ENCODE data around the gene KRTAP13-1. TPM values are rescaled to one million over a fixed set of nuclear protein-coding genes. Genes with fewer than 3 reads are reported as not detected.

KRTAP13-1 gene
- total and polyA plus RNA-seq, 2 of the 8 experiments (the other 6 are each of a cell fraction or from before 2014, with no cell fraction given): not detected

- Histone ChIP-seq H2BK15ac (ENCODE audit: low read length) (no peak within 1 kb of the TSS; the same call in 1 of the 2 replicates), H3K4me2 (ENCODE audit: insufficient read depth in 1 of 2, low read depth in 2 of 2, low read length in 2 of 2) (no peak within 1 kb of the TSS; a peak in 1 of 4 replicates), H4K5ac (ENCODE audit: insufficient read length, low read depth, low read length) (no peak within 1 kb of the TSS), H3K4me1 (replicated peaks in 1 of 4; ENCODE audit: control insufficient read depth in 3 of 4, insufficient read depth in 4 of 4, low read length in 3 of 4) (peaks cover 0 to 2% (median 0%) of the 10 kb centered on the region in 4 experiments; a peak in 2 of 7 replicates), H3K27ac (ENCODE audit: low read depth, low read length) (no peak within 1 kb of the TSS), H4K8ac (ENCODE audit: extremely low read depth, insufficient read depth, low read length) (no peak within 1 kb of the TSS), H3K9ac (replicated peaks in 1 of 4; ENCODE audit: extremely low read depth in 1 of 4, low read depth in 3 of 4, low read length in 3 of 4) (no peak within 1 kb of the TSS), H2AK5ac (ENCODE audit: low read depth, low read length) (no peak within 1 kb of the TSS), H2AFZ (ENCODE audit: low read length) (0 out of 2 replicates have a peak within 1 kb of the TSS, but pooled peaks have one; percentile 12), H3K9me3 (ENCODE audit: insufficient read depth in 2 of 2, low read depth in 1 of 2, low read length in 1 of 2) (no peaks in the 10 kb centered on the region), H3K23ac (ENCODE audit: insufficient read length) (no peak within 1 kb of the TSS), H2BK120ac (replicated peaks; ENCODE audit: low read depth, low read length) (no peak within 1 kb of the TSS), H3K23me2 (ENCODE audit: low read depth, low read length) (no peaks in the 10 kb centered on the region), H4K91ac (replicated peaks; ENCODE audit: insufficient read length, low read length) (no peak within 1 kb of the TSS), H4K20me1 (replicated peaks in 1 of 2; ENCODE audit: control insufficient read depth in 1 of 2, insufficient read depth in 2 of 2, low read length in 2 of 2) (no peaks in the 10 kb centered on the region), H2BK12ac (ENCODE audit: low read depth, low read length) (no peak within 1 kb of the TSS), H3K18ac (ENCODE audit: extremely low read depth, low read length) (no peak within 1 kb of the TSS), H3K4me3 (ENCODE audit: extremely low read depth in 1 of 4, insufficient read depth in 2 of 4, low read depth in 3 of 4, low read length in 4 of 4) (no peak within 1 kb of the TSS), H2BK5ac (ENCODE audit: low read depth, low read length) (no peak within 1 kb of the TSS), H2BK20ac (ENCODE audit: low read length) (no peak within 1 kb of the TSS), H3K4ac (replicated peaks; ENCODE audit: insufficient read length, low read depth, low read length) (no peak within 1 kb of the TSS), H3K56ac (replicated peaks; ENCODE audit: insufficient read length, low read depth, low read length) (no peak within 1 kb of the TSS), H3K36me3 (ENCODE audit: control insufficient read depth in 2 of 4, insufficient read depth in 4 of 4, low read length in 3 of 4) (no peaks in the 10 kb centered on the region), H3K27me3 (replicated peaks in 1 of 4; ENCODE audit: control insufficient read depth in 3 of 4, extremely low read depth in 1 of 4, insufficient read depth in 3 of 4, low read length in 3 of 4) (no peaks in the 10 kb centered on the region), H3K79me2 (ENCODE audit: control insufficient read depth in 1 of 2, insufficient read depth in 2 of 2, low read length in 2 of 2) (no peaks in the 10 kb centered on the region), H3K79me1 (ENCODE audit: low read depth, low read length) (no peaks in the 10 kb centered on the region), H3K14ac (ENCODE audit: insufficient read length) (no peak within 1 kb of the TSS)
- DNase-seq (ENCODE audit: low read depth in 1 of 2, low spot score in 2 of 2) (no peak), FAIRE-seq (no peak)
- POLR2A ChIA-PET (ENCODE audit: partially characterized antibody): no interaction called here
- WGBS, 2 experiments (ENCODE audit: extremely low coverage in 1 of 2, insufficient coverage in 1 of 2, insufficient read length in 1 of 2, insufficient replicate concordance in 2 of 2, low coverage in 1 of 2, low lambda C conversion rate in 2 of 2, missing lambda C conversion rate in 1 of 2): 96% methylated on average over 4 of the region's 4 CpGs; no CpG with 5 or more reads in 1 of the 2 experiments
- CTCF ChIA-PET (ENCODE audit: partially characterized antibody): interaction anchor here (0.6 to 1.7 kb wide), 4 partner anchors 60 to 721 kb away, joined by 3 to 8 read pairs (median 4); no protein-coding TSS in a partner anchor
- TF ChIP-seq NANOG (IDR thresholded peaks at IDR 0.05; ENCODE audit: insufficient read depth, low read depth, low read length, poor library complexity, severe bottlenecking): no peak
- no peak for TF ChIP-seq SIRT6 (IDR thresholded peaks at IDR 0.05; ENCODE audit: low read length)
- TF ChIP-seq SP4 (IDR thresholded peaks at IDR 0.05; ENCODE audit: low read length): no peak
- no peak for TF ChIP-seq ATF2 (IDR thresholded peaks at IDR 0.05; ENCODE audit: low read length)
- TF ChIP-seq KDM4A (IDR thresholded peaks at IDR 0.05; ENCODE audit: low read depth, low read length, severe bottlenecking): no peak
- no peak for TF ChIP-seq POU5F1 (IDR thresholded peaks at IDR 0.05; ENCODE audit: low read depth, low read length)
- TF ChIP-seq CREB1 (IDR thresholded peaks at IDR 0.05): no peak
- no peak for TF ChIP-seq TAF1 (IDR thresholded peaks at IDR 0.05; ENCODE audit: low read depth, low read length)
Measured at GRCh38 chr21:30348506-30348905, 47.3 kb upstream of the KRTAP13-1 start, which contains the start of gene KRTAP23-1. TSS of gene KRTAP23-1 (minus strand) at chr21:30348606. CDS start at chr21:30348606, 0 bp downstream.
